Mesothelial cell of epicardium (in vitro differentiated cells): Measurements from ENCODE around the gene TPK1. TPM values are rescaled to one million over a fixed set of nuclear protein-coding genes. Genes with fewer than 3 reads are reported as not detected.

ENCODE experiments used
- DNase-seq, 2 experiments: peaks; one replicate each; pipeline ENCODE4 v3.0.0; 2021; ENCODE audit warnings: low spot score in 2 of 2; ENCODE audit not compliant: unreplicated experiment in 2 of 2
- H3K27ac Mint-ChIP-seq: 2 replicates; pipeline ENCODE4 v1.8.0; 2021; ENCODE audit warnings: mixed read lengths
- H3K27me3 Mint-ChIP-seq: 2 replicates; pipeline ENCODE4 v1.8.0; 2021; ENCODE audit warnings: low read depth, mixed read lengths
- H3K36me3 Mint-ChIP-seq: 2 replicates; pipeline ENCODE4 v1.8.0; 2021; ENCODE audit warnings: mixed read lengths
- H3K4me1 Mint-ChIP-seq: 2 replicates; pipeline ENCODE4 v1.8.0; 2021; ENCODE audit warnings: mixed read lengths
- H3K4me3 Mint-ChIP-seq: 2 replicates; pipeline ENCODE4 v1.8.0; 2021; ENCODE audit warnings: mild to moderate bottlenecking, moderate library complexity, mixed read lengths
- H3K9me3 Mint-ChIP-seq: 2 replicates; pipeline ENCODE4 v1.8.0; 2021; ENCODE audit warnings: mixed read lengths
- CTCF ChIP-seq: fragments of 200-600 bp; sonication (generic); IDR thresholded peaks from one replicate; pipeline ENCODE4 v1.5.0; 2021; ENCODE audit warnings: antibody characterized with exemption; ENCODE audit not compliant: unreplicated experiment
- total RNA-seq: library from RNA; stranded (reverse); gene quantifications from 3 replicates; pipeline ENCODE4 v1.2.1, GENCODE V29; 2021

The TPK1 gene
- total RNA-seq, 1 donor from 2014 or later, result 3.3 TPM

- no peak for DNase-seq
- TF ChIP-seq CTCF, result no peak
Measured at GRCh38 chr7:144459635-144460034, 376.2 kb downstream of the TPK1 start.

GRCh38 chr7:144455040-144455404, 380.8 kb downstream of the TPK1 start:
- no peak for TF ChIP-seq CTCF
- Mint-ChIP-seq H3K27me3 (peaks cover 17% of the 10 kb centered on the region), H3K27ac (no peak overlapping the region), H3K36me3 (no peaks in the 10 kb centered on the region), H3K4me3 (no peak overlapping the region), H3K4me1 (no peaks in the 10 kb centered on the region), H3K9me3 (peaks cover 4% of the 10 kb centered on the region)
- no peak for DNase-seq

More at GRCh38 chr7:144459635-144460034, 376.2 kb downstream of the TPK1 start:
- no peaks in the 10 kb centered on the region for H3K36me3 Mint-ChIP-seq
- peaks cover 20% of the 10 kb centered on the region for H3K9me3 Mint-ChIP-seq
- no peak overlapping the region for H3K4me3 Mint-ChIP-seq
- no peak overlapping the region for H3K27ac Mint-ChIP-seq
- no peaks in the 10 kb centered on the region for H3K4me1 Mint-ChIP-seq
- H3K27me3 Mint-ChIP-seq, result peaks cover 14% of the 10 kb centered on the region

GRCh38 chr7:144454256-144455039, 381.4 kb downstream of the TPK1 start:
- Mint-ChIP-seq H3K27ac (no peak overlapping the region), H3K4me1 (no peaks in the 10 kb centered on the region), H3K4me3 (no peak overlapping the region), H3K9me3 (peaks cover 4% of the 10 kb centered on the region), H3K27me3 (peaks cover 11% of the 10 kb centered on the region), H3K36me3 (no peaks in the 10 kb centered on the region)
- no peak for TF ChIP-seq CTCF
- DNase-seq, result no peak

GRCh38 chr7:144452064-144452463, 383.8 kb downstream of the TPK1 start:
- TF ChIP-seq CTCF, result no peak
- no peak for DNase-seq

GRCh38 chr7:144445590-144445989, 390.3 kb downstream of the TPK1 start:
- Mint-ChIP-seq H3K4me1 (peaks cover 4% of the 10 kb centered on the region), H3K4me3 (no peak overlapping the region), H3K36me3 (no peaks in the 10 kb centered on the region), H3K27me3 (peaks cover under 1% of the 10 kb centered on the region), H3K9me3 (no peaks in the 10 kb centered on the region), H3K27ac (no peak overlapping the region)
- no peak for TF ChIP-seq CTCF
- no peak for DNase-seq

More at GRCh38 chr7:144452064-144452463, 383.8 kb downstream of the TPK1 start:
- Mint-ChIP-seq H3K27me3 (peaks cover 4% of the 10 kb centered on the region), H3K9me3 (peaks cover 4% of the 10 kb centered on the region), H3K4me1 (no peaks in the 10 kb centered on the region), H3K36me3 (no peaks in the 10 kb centered on the region), H3K27ac (no peak overlapping the region), H3K4me3 (no peak overlapping the region)
